ENCODE results near the gene FIBP.
A peak's percentile ranks its signal among the peaks of the same experiment; 100 is the strongest.

The FIBP gene

GRCh38 chr11:65888163-65888814 is at the start of gene FIBP:
Gene FIBP (minus strand): TSS chr11:65888471. CDS start chr11:65888418, 53 bp downstream.
- DNase-seq: peak; percentile 81

GRCh38 chr11:65937766-65938165 is 49.5 kb upstream of the FIBP start:
- no peak for DNase-seq

GRCh38 chr11:65934014-65934413 is 45.7 kb upstream of the FIBP start:
- no peak for DNase-seq

- no peak for DNase-seq
These were observed 44.3 kb upstream of the FIBP start for GRCh38 chr11:65932558-65932919.

GRCh38 chr11:65931773-65932557 is 43.7 kb upstream of the FIBP start:
- DNase-seq: no peak

- DNase-seq: no peak
These were observed 40.4 kb upstream of the FIBP start for GRCh38 chr11:65928667-65929066.

- no peak for DNase-seq
These were observed 39.7 kb upstream of the FIBP start for GRCh38 chr11:65927904-65928397.

- no peak for DNase-seq
These were observed 37.1 kb upstream of the FIBP start for GRCh38 chr11:65925397-65925796.

- DNase-seq: no peak
These were observed 34.3 kb upstream of the FIBP start for GRCh38 chr11:65922565-65922964.

- no peak for DNase-seq
These were observed 33.6 kb upstream of the FIBP start for GRCh38 chr11:65921876-65922275.

GRCh38 chr11:65921033-65921555 is 32.8 kb upstream of the FIBP start:
- no peak for DNase-seq

- DNase-seq: no peak
These were observed 32.1 kb upstream of the FIBP start for GRCh38 chr11:65920372-65920802.

GRCh38 chr11:65919573-65920371 is 31.5 kb upstream of the FIBP start:
- DNase-seq: no peak

- peak; percentile 85 for DNase-seq
These were observed 30.9 kb upstream of the FIBP start, which contains the start of gene DRAP1 for GRCh38 chr11:65919141-65919572. Gene DRAP1 (plus strand): TSS chr11:65919426. CDS start chr11:65919502, 76 bp downstream.

- DNase-seq: no peak
These were observed 30.2 kb upstream of the FIBP start, which contains the start of gene C11orf68 for GRCh38 chr11:65918211-65919140. Gene C11orf68 (minus strand): TSS chr11:65919062. CDS start chr11:65919031, 31 bp downstream.

GRCh38 chr11:65917434-65918210 is 29.4 kb upstream of the FIBP start:
- no peak for DNase-seq

- DNase-seq: no peak
These were observed 28.8 kb upstream of the FIBP start for GRCh38 chr11:65917077-65917433.

GRCh38 chr11:65916391-65916790 is 28.1 kb upstream of the FIBP start:
- no peak for DNase-seq

GRCh38 chr11:65915821-65916251 is 27.6 kb upstream of the FIBP start:
- DNase-seq: no peak

- DNase-seq: no peak
These were observed 27.0 kb upstream of the FIBP start for GRCh38 chr11:65915101-65915820.
